Measurements from ENCODE around the gene PLA2G12A. TPM values are rescaled to one million over a fixed set of nuclear protein-coding genes. Genes with fewer than 3 reads are reported as not detected.

The PLA2G12A gene
- total and polyA plus RNA-seq, 2 of the 8 experiments (the other 6 are each of a cell fraction or from before 2014, with no cell fraction given), result 26.6 to 47.2 TPM

- Histone ChIP-seq H4K20me1 (replicated peaks in 1 of 2; ENCODE audit: control insufficient read depth in 1 of 2, insufficient read depth in 2 of 2, low read length in 2 of 2) (no peaks in the 10 kb centered on the region), H3K27ac (ENCODE audit: low read depth, low read length) (no peak overlapping the region), H3K23ac (ENCODE audit: insufficient read length) (no peak overlapping the region), H2BK15ac (ENCODE audit: low read length) (no peak overlapping the region), H3K4ac (replicated peaks; ENCODE audit: insufficient read length, low read depth, low read length) (no peak overlapping the region), H3K79me1 (ENCODE audit: low read depth, low read length) (no peaks in the 10 kb centered on the region), H3K36me3 (ENCODE audit: control insufficient read depth in 2 of 4, insufficient read depth in 4 of 4, low read length in 3 of 4) (peaks cover 3 to 17% (median 7%) of the 10 kb centered on the region in 4 experiments; a peak in 5 of 8 replicates), H4K91ac (replicated peaks; ENCODE audit: insufficient read length, low read length) (no peak overlapping the region), H3K4me1 (replicated peaks in 1 of 4; ENCODE audit: control insufficient read depth in 3 of 4, insufficient read depth in 4 of 4, low read length in 3 of 4) (peaks cover 0 to 6% (median 4%) of the 10 kb centered on the region in 4 experiments), H4K8ac (ENCODE audit: extremely low read depth, insufficient read depth, low read length) (no peak overlapping the region), H3K9ac (replicated peaks in 1 of 4; ENCODE audit: extremely low read depth in 1 of 4, low read depth in 3 of 4, low read length in 3 of 4) (no peak overlapping the region), H2BK12ac (ENCODE audit: low read depth, low read length) (no peak overlapping the region), H3K56ac (replicated peaks; ENCODE audit: insufficient read length, low read depth, low read length) (no peak overlapping the region), H3K18ac (ENCODE audit: extremely low read depth, low read length) (no peak overlapping the region), H3K9me3 (ENCODE audit: insufficient read depth in 2 of 2, low read depth in 1 of 2, low read length in 1 of 2) (no peaks in the 10 kb centered on the region), H2BK120ac (replicated peaks; ENCODE audit: low read depth, low read length) (no peak overlapping the region), H2AK5ac (ENCODE audit: low read depth, low read length) (no peak overlapping the region), H3K14ac (ENCODE audit: insufficient read length) (no peak overlapping the region), H3K23me2 (ENCODE audit: low read depth, low read length) (peaks cover 10% of the 10 kb centered on the region; the same call in 1 of the 2 replicates), H3K27me3 (replicated peaks in 1 of 4; ENCODE audit: control insufficient read depth in 3 of 4, extremely low read depth in 1 of 4, insufficient read depth in 3 of 4, low read length in 3 of 4) (no peaks in the 10 kb centered on the region), H2BK20ac (ENCODE audit: low read length) (no peak overlapping the region), H3K79me2 (ENCODE audit: control insufficient read depth in 1 of 2, insufficient read depth in 2 of 2, low read length in 2 of 2) (peaks cover 0 to 16% of the 10 kb centered on the region in 2 experiments; a peak in 2 of 4 replicates), H2AFZ (ENCODE audit: low read length) (no peak overlapping the region), H4K5ac (ENCODE audit: insufficient read length, low read depth, low read length) (no peak overlapping the region), H3K4me3 (ENCODE audit: extremely low read depth in 1 of 4, insufficient read depth in 2 of 4, low read depth in 3 of 4, low read length in 4 of 4) (no peak overlapping the region), H2BK5ac (ENCODE audit: low read depth, low read length) (no peak overlapping the region), H3K4me2 (ENCODE audit: insufficient read depth in 1 of 2, low read depth in 2 of 2, low read length in 2 of 2) (no peak overlapping the region)
- ChIA-PET CTCF (ENCODE audit: partially characterized antibody) (interaction anchor here (0.5 to 2.1 kb wide), 6 partner anchors 13 to 1022 kb away, joined by 3 to 10 read pairs (median 4); no protein-coding TSS in a partner anchor), POLR2A (ENCODE audit: partially characterized antibody) (interaction anchor here (0.9 to 2.5 kb wide), 3 partner anchors 15 to 31 kb away, joined by 3 to 9 read pairs (median 5); partner anchors contain the start of gene PLA2G12A)
- no peak for FAIRE-seq
- 91% methylated on average over 8 of the region's 8 CpGs; no CpG with 5 or more reads in 1 of the 2 experiments for WGBS, 2 experiments (ENCODE audit: extremely low coverage in 1 of 2, insufficient coverage in 1 of 2, insufficient read length in 1 of 2, insufficient replicate concordance in 2 of 2, low coverage in 1 of 2, low lambda C conversion rate in 2 of 2, missing lambda C conversion rate in 1 of 2)
- no peak for DNase-seq (ENCODE audit: low read depth in 1 of 2, low spot score in 2 of 2)
- no peak for TF ChIP-seq TBP (IDR thresholded peaks at IDR 0.05; ENCODE audit: low read depth, low read length)
- no peak for TF ChIP-seq SAP30 (IDR thresholded peaks at IDR 0.05; ENCODE audit: insufficient read depth, insufficient replicate concordance, low read length)
- no peak for TF ChIP-seq MAFK (IDR thresholded peaks at IDR 0.05; ENCODE audit: low read depth, low read length)
- no peak for TF ChIP-seq ATF2 (IDR thresholded peaks at IDR 0.05; ENCODE audit: low read length)
- no peak for TF ChIP-seq USF2 (IDR thresholded peaks at IDR 0.05; ENCODE audit: low read length)
- no peak for TF ChIP-seq BCL11A (IDR thresholded peaks at IDR 0.05; ENCODE audit: low read depth in 2 of 2, low read length in 2 of 2)
- no peak for TF ChIP-seq RAD21 (IDR thresholded peaks at IDR 0.05 in 1 of 2, conservative IDR thresholded peaks at IDR 0.05 in 1 of 2; ENCODE audit: low read depth in 2 of 2, low read length in 2 of 2)
- no peak for TF ChIP-seq POLR2AphosphoS5 (IDR thresholded peaks at IDR 0.05; ENCODE audit: low read depth, low read length)
- TF ChIP-seq HDAC6 (IDR thresholded peaks at IDR 0.05; ENCODE audit: low read depth, low read length), result no peak
Measured at GRCh38 chr4:109699553-109700225, 30.2 kb downstream of the PLA2G12A start.
